IMR-90 (cell line): Measurements from ENCODE around the gene PACS1. TPM values are rescaled to one million over a fixed set of nuclear protein-coding genes. Genes with fewer than 3 reads are reported as not detected.

ENCODE experiments used
- ATAC-seq: fragments of 200-7000 bp; cut with Tn5 transposase; 2 replicates; pipeline ENCODE4 v1.9.1; 2020; ENCODE audit warnings: low read depth, mild to moderate bottlenecking, moderate library complexity
- BruUV-seq: library from RNA; stranded (reverse); fragments of 400-500 nt; replicated peaks from 2 replicates; lab custom pipeline; 2021; lab: Mats Ljungman, UMichigan
- CTCF ChIA-PET: fragments of 300-600 bp; formaldehyde crosslinking; extraction: SDS; loops from one replicate; lab custom pipeline; 2021; ENCODE audit warnings: antibody characterized with exemption; lab: Yijun Ruan, JAX
- POLR2A ChIA-PET: fragments of 300-600 bp; sonication (Branson Sonifier 250); formaldehyde crosslinking; loops from one replicate; lab custom pipeline; 2022; ENCODE audit warnings: antibody characterized with exemption; ENCODE audit not compliant: unreplicated experiment; lab: Charles Lee
- DNase-seq: peaks from one replicate; pipeline ENCODE4 v3.0.0; 2013
- H2AFZ ChIP-seq: replicated peaks from 2 replicates; pipeline ENCODE3; 2013; ENCODE audit warnings: low read length, mild to moderate bottlenecking; ENCODE audit not compliant: poor library complexity
- H2AK5ac ChIP-seq: 2 replicates; pipeline ENCODE4 v1.6.1; 2013; ENCODE audit warnings: low read depth, low read length, inconsistent platforms
- H2AK9ac ChIP-seq: replicated peaks from 2 replicates; pipeline ENCODE3; 2013; ENCODE audit warnings: mild to moderate bottlenecking, low read depth, low read length, moderate library complexity; ENCODE audit not compliant: poor library complexity
- H2BK120ac ChIP-seq: 2 replicates; pipeline ENCODE4 v1.6.1; 2013; ENCODE audit warnings: low read depth, low read length, inconsistent platforms
- H2BK15ac ChIP-seq: 3 replicates; pipeline ENCODE4 v1.6.1; 2013; ENCODE audit warnings: low read depth, low read length, inconsistent platforms
- H2BK20ac ChIP-seq: 2 replicates; pipeline ENCODE4 v1.6.1; 2013; ENCODE audit warnings: low read depth, mild to moderate bottlenecking, inconsistent platforms, low read length, moderate library complexity
- H2BK5ac ChIP-seq: 2 replicates; pipeline ENCODE4 v1.6.1; 2013; ENCODE audit warnings: mild to moderate bottlenecking, low read depth, low read length, inconsistent platforms; ENCODE audit not compliant: poor library complexity, severe bottlenecking
- H3K14ac ChIP-seq: replicated peaks from 2 replicates; pipeline ENCODE4 v1.6.1; 2013; ENCODE audit warnings: low read depth, low read length, inconsistent platforms
- H3K18ac ChIP-seq: 2 replicates; pipeline ENCODE4 v1.6.1; 2013; ENCODE audit warnings: low read depth, low read length, control low read depth
- H3K23ac ChIP-seq: 2 replicates; pipeline ENCODE4 v1.6.1; 2013; ENCODE audit warnings: low read depth, low read length, inconsistent platforms
- H3K27ac ChIP-seq: 2 replicates; pipeline ENCODE4 v1.5.1; 2013; ENCODE audit warnings: mild to moderate bottlenecking, control low read depth, low read length; ENCODE audit not compliant: insufficient read depth
- H3K27me3 ChIP-seq: 2 replicates; pipeline ENCODE4 v1.6.1; 2013; ENCODE audit warnings: low read length; ENCODE audit not compliant: control insufficient read depth, insufficient read depth
- H3K36me3 ChIP-seq: 2 replicates; pipeline ENCODE4 v1.6.1; 2013; ENCODE audit warnings: low read length, mixed read lengths; ENCODE audit not compliant: control insufficient read depth, insufficient read depth
- H3K4ac ChIP-seq: 2 replicates; pipeline ENCODE4 v1.6.1; 2013; ENCODE audit warnings: low read depth, low read length, inconsistent platforms
- H3K4me1 ChIP-seq: 2 replicates; pipeline ENCODE4 v1.6.1; 2013; ENCODE audit warnings: low read length, mixed read lengths; ENCODE audit not compliant: control insufficient read depth, insufficient read depth
- H3K4me2 ChIP-seq: 2 replicates; pipeline ENCODE4 v1.6.1; 2013; ENCODE audit warnings: low read depth, mild to moderate bottlenecking, control low read depth, low read length, moderate library complexity
- H3K4me3 ChIP-seq: 2 replicates; pipeline ENCODE4 v1.5.1; 2013; ENCODE audit warnings: low read depth, mild to moderate bottlenecking, control low read depth, low read length, moderate library complexity; ENCODE audit not compliant: insufficient read depth
- H3K56ac ChIP-seq: 2 replicates; pipeline ENCODE4 v1.6.1; 2013; ENCODE audit warnings: low read length, inconsistent platforms; ENCODE audit not compliant: insufficient read depth; ENCODE audit errors: extremely low read depth
- H3K79me1 ChIP-seq, 2 experiments: 2 replicates each; pipeline ENCODE4 v1.6.1; 2013; ENCODE audit warnings: low read length in 2 of 2, inconsistent platforms in 1 of 2, low read depth in 1 of 2
- H3K9ac ChIP-seq: 2 replicates; pipeline ENCODE4 v1.6.1; 2013; ENCODE audit warnings: low read depth, low read length, control low read depth
- H3K9me1 ChIP-seq: 2 replicates; pipeline ENCODE4 v1.6.1; 2013; ENCODE audit warnings: low read length, inconsistent platforms; ENCODE audit not compliant: insufficient read depth
- H3K9me3 ChIP-seq: 2 replicates; pipeline ENCODE4 v1.6.1; 2013; ENCODE audit warnings: low read length; ENCODE audit not compliant: control insufficient read depth, insufficient read depth
- H4K20me1 ChIP-seq: 2 replicates; pipeline ENCODE4 v1.6.1; 2013; ENCODE audit warnings: low read length, inconsistent platforms; ENCODE audit not compliant: insufficient read depth
- H4K5ac ChIP-seq: 2 replicates; pipeline ENCODE4 v1.6.1; 2013; ENCODE audit warnings: mild to moderate bottlenecking, low read depth, low read length, control low read depth
- H4K8ac ChIP-seq, 2 experiments: 2 replicates each; pipeline ENCODE4 v1.6.1; 2013; ENCODE audit warnings: low read depth in 2 of 2, low read length in 2 of 2, control low read depth in 1 of 2, inconsistent platforms in 1 of 2
- H4K91ac ChIP-seq: 2 replicates; pipeline ENCODE4 v1.6.1; 2013; ENCODE audit warnings: low read depth, low read length, inconsistent platforms; ENCODE audit not compliant: insufficient read depth
- BHLHE40 ChIP-seq: fragments of 150-350 bp; IDR thresholded peaks from 2 replicates; pipeline ENCODE4 v1.6.1; 2016; ENCODE audit warnings: mild to moderate bottlenecking, low read depth, low read length
- CEBPB ChIP-seq: IDR thresholded peaks from 2 replicates; pipeline ENCODE4 v1.6.1; 2012; ENCODE audit warnings: low read depth, low read length, improper control_type of control experiment
- CHD1 ChIP-seq: IDR thresholded peaks from 2 replicates; pipeline ENCODE4 v1.6.1; 2012; ENCODE audit warnings: low read depth, low read length, improper control_type of control experiment
- FOS ChIP-seq: fragments of 150-350 bp; IDR thresholded peaks from 2 replicates; pipeline ENCODE4 v1.6.1; 2016; ENCODE audit warnings: low read depth, low read length
- MAFK ChIP-seq: IDR thresholded peaks from 2 replicates; pipeline ENCODE4 v1.6.1; 2012; ENCODE audit warnings: low read depth, low read length, improper control_type of control experiment
- MXI1 ChIP-seq: IDR thresholded peaks from 2 replicates; pipeline ENCODE4 v1.6.1; 2012; ENCODE audit warnings: low read depth, mild to moderate bottlenecking, low read length, moderate library complexity, borderline replicate concordance
- NFE2L2 ChIP-seq: fragments of 150-350 bp; IDR thresholded peaks from 2 replicates; pipeline ENCODE4 v1.6.1; 2016; ENCODE audit warnings: low read depth, mild to moderate bottlenecking, low read length
- POLR2A ChIP-seq: IDR thresholded peaks from 2 replicates; pipeline ENCODE4 v1.6.1; 2012; ENCODE audit warnings: mild to moderate bottlenecking, low read depth, low read length
- RAD21 ChIP-seq: IDR thresholded peaks from 2 replicates; pipeline ENCODE4 v1.6.1; 2012; ENCODE audit warnings: low read length, improper control_type of control experiment
- RCOR1 ChIP-seq: IDR thresholded peaks from 2 replicates; pipeline ENCODE4 v1.6.1; 2012; ENCODE audit warnings: mild to moderate bottlenecking, low read length, improper control_type of control experiment; ENCODE audit not compliant: insufficient replicate concordance
- SMC3 ChIP-seq: fragments of 150-350 bp; IDR thresholded peaks from 2 replicates; pipeline ENCODE4 v1.6.1; 2016; ENCODE audit warnings: low read depth, mild to moderate bottlenecking, antibody characterized with exemption, low read length, moderate library complexity
- WGBS, 2 experiments: methylation state at CpG; one replicate each; pipeline versions ENCODE4 v1.1.5 to v1.1.7; 2013; ENCODE audit warnings: missing lambda C conversion rate in 2 of 2; ENCODE audit not compliant: insufficient read length in 1 of 2; ENCODE audit errors: extremely low coverage in 2 of 2; 5-methylcytosine and 5-hydroxymethylcytosine counted together
- dilution Hi-C: fragments of 300-500 bp; cut with HindIII; formaldehyde crosslinking; loops from one replicate; pipeline ENCODE4 v1.14.3; 2018; ENCODE audit warnings: low sequenced_read_pairs; ENCODE audit not compliant: unreplicated experiment
- in situ Hi-C: fragments of 300-500 bp; cut with MboI; formaldehyde crosslinking; loops from 3 replicates; pipeline ENCODE4 v1.14.3; 2019; ENCODE audit warnings: low sequenced_read_pairs, inconsistent platforms, mixed read lengths
- intact Hi-C: fragments of 100-400 bp; cut with micrococcal nuclease; formaldehyde crosslinking; loops from 2 replicates; pipeline ENCODE4 v1.10.0; 2022
- polyA plus RNA-seq, 3 experiments: library from polyadenylated mRNA; depleted of rRNA; stranded (reverse); fragments of >200 nt; gene quantifications; 2 replicates each; pipeline ENCODE4 v1.2.3, GENCODE V29; 2012; ENCODE audit warnings: low replicate concordance in 1 of 3
- total RNA-seq: library from RNA; depleted of rRNA; stranded (reverse); fragments of >200 nt; gene quantifications from 2 replicates; pipeline ENCODE4 v1.2.3, GENCODE V29; 2012
- TF ChIP-seq, protein P1 (sequence below): fragments of 150-350 bp; IDR thresholded peaks from 2 replicates; pipeline ENCODE4 v1.6.1; 2016; ENCODE audit warnings: low read depth, mild to moderate bottlenecking, low read length, moderate library complexity, borderline replicate concordance
- TF ChIP-seq, protein P2 (sequence below): fragments of 150-350 bp; IDR thresholded peaks from 2 replicates; pipeline ENCODE4 v1.6.1; 2017; ENCODE audit warnings: mild to moderate bottlenecking, antibody characterized with exemption, low read length, low read depth
- TF ChIP-seq, protein P3 (sequence below): conservative IDR thresholded peaks from 2 replicates; pipeline ENCODE4 v1.5.1; 2012; ENCODE audit warnings: mild to moderate bottlenecking, low read depth, low read length, improper control_type of control experiment

The PACS1 gene
- total and polyA plus RNA-seq, 2 of the 4 experiments (the other 2 are of a cell fraction) = 7.3 to 32.0 TPM

DNA sequence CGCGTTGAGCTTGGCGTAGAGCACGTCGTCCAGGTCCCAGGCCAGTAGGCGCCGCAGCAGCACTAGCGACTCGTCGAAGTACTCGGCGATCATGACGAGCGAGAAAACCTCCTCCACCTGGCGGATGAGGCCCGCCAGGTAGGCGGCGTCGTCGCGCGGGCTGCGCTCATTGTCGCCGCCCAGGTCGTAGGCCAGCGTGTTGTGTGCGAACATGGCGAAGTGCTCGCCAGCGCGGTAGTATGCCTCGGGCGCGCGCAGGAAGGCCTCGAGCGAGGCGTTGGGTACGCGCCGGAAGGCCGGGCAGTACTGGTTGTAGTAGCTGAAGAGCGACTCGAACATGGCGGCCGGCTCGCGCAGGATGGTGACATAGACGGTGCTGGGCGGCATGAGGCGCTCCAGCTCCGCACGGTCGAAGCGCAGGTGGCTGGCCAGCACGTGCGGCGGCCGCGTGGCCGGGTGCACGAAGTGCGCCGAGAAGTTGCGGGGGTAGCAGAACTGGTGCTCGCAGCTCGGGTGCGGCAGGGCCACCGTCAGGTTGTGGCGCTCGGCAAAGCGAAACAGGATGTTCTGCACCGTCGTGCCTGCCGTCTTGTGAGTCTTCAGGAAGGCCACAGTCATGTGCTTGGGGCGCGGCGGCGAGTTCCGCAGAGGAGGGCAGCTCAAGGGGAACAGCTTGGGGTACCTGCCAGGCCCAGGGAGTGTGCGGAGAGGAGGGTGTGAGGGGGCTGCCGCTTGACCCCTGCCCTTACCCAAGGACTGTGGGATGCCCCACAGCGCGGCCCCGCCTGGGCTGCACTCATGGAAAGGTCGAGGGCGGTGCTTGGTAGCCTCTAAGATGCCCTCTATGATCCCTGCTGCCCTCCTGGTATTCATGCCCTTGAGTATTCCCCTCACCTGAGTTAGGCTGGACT lies 26.8 kb upstream of the PACS1 start:
- CTCF ChIA-PET = interaction anchor here (0.6 to 1.5 kb wide), 2 partner anchors 37 to 979 kb away, joined by 3 read pairs; no protein-coding TSS in a partner anchor
- ATAC-seq = no peak
- TF ChIP-seq CEBPB (no peak), SMC3 (no peak), MXI1 (no peak), RAD21 (no peak), POLR2A (no peak), RCOR1 (no peak), MAFK (no peak), CHD1 (no peak), FOS (no peak), BHLHE40 (no peak), NFE2L2 (no peak)
- TF ChIP-seq, protein P1, sequence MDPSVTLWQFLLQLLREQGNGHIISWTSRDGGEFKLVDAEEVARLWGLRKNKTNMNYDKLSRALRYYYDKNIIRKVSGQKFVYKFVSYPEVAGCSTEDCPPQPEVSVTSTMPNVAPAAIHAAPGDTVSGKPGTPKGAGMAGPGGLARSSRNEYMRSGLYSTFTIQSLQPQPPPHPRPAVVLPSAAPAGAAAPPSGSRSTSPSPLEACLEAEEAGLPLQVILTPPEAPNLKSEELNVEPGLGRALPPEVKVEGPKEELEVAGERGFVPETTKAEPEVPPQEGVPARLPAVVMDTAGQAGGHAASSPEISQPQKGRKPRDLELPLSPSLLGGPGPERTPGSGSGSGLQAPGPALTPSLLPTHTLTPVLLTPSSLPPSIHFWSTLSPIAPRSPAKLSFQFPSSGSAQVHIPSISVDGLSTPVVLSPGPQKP = no peak
- TF ChIP-seq, protein P2, sequence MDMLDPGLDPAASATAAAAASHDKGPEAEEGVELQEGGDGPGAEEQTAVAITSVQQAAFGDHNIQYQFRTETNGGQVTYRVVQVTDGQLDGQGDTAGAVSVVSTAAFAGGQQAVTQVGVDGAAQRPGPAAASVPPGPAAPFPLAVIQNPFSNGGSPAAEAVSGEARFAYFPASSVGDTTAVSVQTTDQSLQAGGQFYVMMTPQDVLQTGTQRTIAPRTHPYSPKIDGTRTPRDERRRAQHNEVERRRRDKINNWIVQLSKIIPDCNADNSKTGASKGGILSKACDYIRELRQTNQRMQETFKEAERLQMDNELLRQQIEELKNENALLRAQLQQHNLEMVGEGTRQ = no peak
- TF ChIP-seq, protein P3, sequence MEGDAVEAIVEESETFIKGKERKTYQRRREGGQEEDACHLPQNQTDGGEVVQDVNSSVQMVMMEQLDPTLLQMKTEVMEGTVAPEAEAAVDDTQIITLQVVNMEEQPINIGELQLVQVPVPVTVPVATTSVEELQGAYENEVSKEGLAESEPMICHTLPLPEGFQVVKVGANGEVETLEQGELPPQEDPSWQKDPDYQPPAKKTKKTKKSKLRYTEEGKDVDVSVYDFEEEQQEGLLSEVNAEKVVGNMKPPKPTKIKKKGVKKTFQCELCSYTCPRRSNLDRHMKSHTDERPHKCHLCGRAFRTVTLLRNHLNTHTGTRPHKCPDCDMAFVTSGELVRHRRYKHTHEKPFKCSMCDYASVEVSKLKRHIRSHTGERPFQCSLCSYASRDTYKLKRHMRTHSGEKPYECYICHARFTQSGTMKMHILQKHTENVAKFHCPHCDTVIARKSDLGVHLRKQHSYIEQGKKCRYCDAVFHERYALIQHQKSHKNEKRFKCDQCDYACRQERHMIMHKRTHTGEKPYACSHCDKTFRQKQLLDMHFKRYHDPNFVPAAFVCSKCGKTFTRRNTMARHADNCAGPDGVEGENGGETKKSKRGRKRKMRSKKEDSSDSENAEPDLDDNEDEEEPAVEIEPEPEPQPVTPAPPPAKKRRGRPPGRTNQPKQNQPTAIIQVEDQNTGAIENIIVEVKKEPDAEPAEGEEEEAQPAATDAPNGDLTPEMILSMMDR = no peak

More for the DNA sequence above, 26.8 kb upstream of the PACS1 start:
- no peak overlapping the region for H2AK9ac ChIP-seq
- no peak overlapping the region for H3K4ac ChIP-seq
- no peaks in the 10 kb centered on the region for H3K9me1 ChIP-seq
- H4K5ac ChIP-seq = no peak overlapping the region
- no peak overlapping the region for H4K91ac ChIP-seq
- no peak overlapping the region for H3K56ac ChIP-seq
- no peak overlapping the region for H2BK15ac ChIP-seq
- no peak overlapping the region for H3K9ac ChIP-seq
- no peak for DNase-seq
- H2BK5ac ChIP-seq = no peak overlapping the region
- no peak overlapping the region for H4K8ac ChIP-seq
- no peak overlapping the region for H2AFZ ChIP-seq
- no TSS peak for BruUV-seq
- no peak overlapping the region for H3K18ac ChIP-seq
- no peaks in the 10 kb centered on the region; the same call in 1 of the 2 replicates for H3K4me1 ChIP-seq
- H3K4me2 ChIP-seq = no peak overlapping the region
- no peak overlapping the region for H3K23ac ChIP-seq
- no peak overlapping the region for H2AK5ac ChIP-seq
- intact Hi-C loops (no loop called here), dilution Hi-C loops (no loop called here), in situ Hi-C loops (no loop called here)
- 95% methylated on average over 67 of the region's 88 CpGs; no CpG with 5 or more reads in 1 of the 2 experiments for WGBS, 2 experiments
- no peak overlapping the region for H3K4me3 ChIP-seq
- no peaks in the 10 kb centered on the region for H3K36me3 ChIP-seq
- H2BK120ac ChIP-seq = no peak overlapping the region
- peaks cover 33% of the 10 kb centered on the region for H3K27me3 ChIP-seq
- no peaks in the 10 kb centered on the region for H3K79me1 ChIP-seq
- POLR2A ChIA-PET = no interaction called here
- H2BK20ac ChIP-seq = no peak overlapping the region
- 0 out of 2 replicates have a peak, but pooled peaks cover 3% of the 10 kb centered on the region for H4K20me1 ChIP-seq
- H3K27ac ChIP-seq = no peak overlapping the region
- H3K14ac ChIP-seq = no peak overlapping the region
- no peaks in the 10 kb centered on the region; the same call in 1 of the 2 replicates for H3K9me3 ChIP-seq
